Osteoblast (primary cell): ENCODE data around the gene LRRC72. TPM values are rescaled to one million over a fixed set of nuclear protein-coding genes. Genes with fewer than 3 reads are reported as not detected.

Experiments
- DNase-seq: peaks from one replicate; pipeline ENCODE4 v3.0.0; 2011; ENCODE audit warnings: low spot score, mixed read lengths; ENCODE audit not compliant: insufficient read length; ENCODE audit errors: missing footprints
- H2AFZ ChIP-seq: 2 replicates; pipeline ENCODE4 v1.6.0; 2011; ENCODE audit warnings: mild to moderate bottlenecking, low read length
- H3K27ac ChIP-seq: 2 replicates; pipeline ENCODE4 v1.5.1; 2011; ENCODE audit warnings: mild to moderate bottlenecking, low read depth, low read length, moderate library complexity
- H3K27me3 ChIP-seq: 2 replicates; pipeline ENCODE4 v1.6.0; 2012; ENCODE audit warnings: mild to moderate bottlenecking, control low read depth, inconsistent platforms, low read length, moderate library complexity; ENCODE audit not compliant: insufficient read depth
- H3K36me3 ChIP-seq: 2 replicates; pipeline ENCODE4 v1.5.1; 2011; ENCODE audit warnings: mild to moderate bottlenecking, low read length, control low read depth, moderate library complexity; ENCODE audit not compliant: insufficient read depth
- H3K4me1 ChIP-seq: 2 replicates; pipeline ENCODE4 v1.5.1; 2011; ENCODE audit warnings: mild to moderate bottlenecking, low read length, control low read depth, moderate library complexity; ENCODE audit not compliant: insufficient read depth
- H3K4me2 ChIP-seq: 2 replicates; pipeline ENCODE4 v1.6.0; 2011; ENCODE audit warnings: mild to moderate bottlenecking, low read length; ENCODE audit not compliant: insufficient read depth
- H3K4me3 ChIP-seq: fragments of 200-600 bp; sonication (generic); 3 replicates; pipeline ENCODE4 v1.5.1; 2012; ENCODE audit warnings: mild to moderate bottlenecking, low read length, inconsistent platforms; ENCODE audit not compliant: insufficient read depth
- H3K79me2 ChIP-seq: 2 replicates; pipeline ENCODE4 v1.6.0; 2012; ENCODE audit warnings: mild to moderate bottlenecking, low read length, control low read depth, inconsistent platforms; ENCODE audit not compliant: insufficient read depth
- H3K9me3 ChIP-seq: 2 replicates; pipeline ENCODE4 v1.5.1; 2011; ENCODE audit warnings: low read depth, low read length, control low read depth
- H4K20me1 ChIP-seq: 2 replicates; pipeline ENCODE4 v1.6.0; 2012; ENCODE audit warnings: mild to moderate bottlenecking, low read length, control low read depth; ENCODE audit not compliant: insufficient read depth
- CTCF ChIP-seq: IDR thresholded peaks from 2 replicates; pipeline ENCODE4 v1.5.1; 2011; ENCODE audit warnings: mild to moderate bottlenecking, low read depth, low read length, moderate library complexity; ENCODE audit errors: extremely low read depth
- total RNA-seq: library from RNA; depleted of rRNA; stranded (reverse); fragments of >200 nt; gene quantifications from 2 replicates; pipeline ENCODE4 v1.2.3, GENCODE V29; 2012

Gene LRRC72
- total RNA-seq, 1 donor, result not detected

- H3K27ac ChIP-seq, result no peak overlapping the region
- H3K4me3 ChIP-seq, result no peak overlapping the region
- no peaks in the 10 kb centered on the region for H4K20me1 ChIP-seq
- no peaks in the 10 kb centered on the region for H3K27me3 ChIP-seq
- no peak overlapping the region for H2AFZ ChIP-seq
- H3K4me1 ChIP-seq, result peaks cover 4% of the 10 kb centered on the region
- no peaks in the 10 kb centered on the region for H3K79me2 ChIP-seq
- no peak for TF ChIP-seq CTCF
- H3K4me2 ChIP-seq, result no peak overlapping the region
- no peak for DNase-seq
- no peaks in the 10 kb centered on the region for H3K9me3 ChIP-seq
- no peaks in the 10 kb centered on the region for H3K36me3 ChIP-seq
Observed at GRCh38 chr7:16491148-16491547, 35.5 kb upstream of the LRRC72 start.

DNA sequence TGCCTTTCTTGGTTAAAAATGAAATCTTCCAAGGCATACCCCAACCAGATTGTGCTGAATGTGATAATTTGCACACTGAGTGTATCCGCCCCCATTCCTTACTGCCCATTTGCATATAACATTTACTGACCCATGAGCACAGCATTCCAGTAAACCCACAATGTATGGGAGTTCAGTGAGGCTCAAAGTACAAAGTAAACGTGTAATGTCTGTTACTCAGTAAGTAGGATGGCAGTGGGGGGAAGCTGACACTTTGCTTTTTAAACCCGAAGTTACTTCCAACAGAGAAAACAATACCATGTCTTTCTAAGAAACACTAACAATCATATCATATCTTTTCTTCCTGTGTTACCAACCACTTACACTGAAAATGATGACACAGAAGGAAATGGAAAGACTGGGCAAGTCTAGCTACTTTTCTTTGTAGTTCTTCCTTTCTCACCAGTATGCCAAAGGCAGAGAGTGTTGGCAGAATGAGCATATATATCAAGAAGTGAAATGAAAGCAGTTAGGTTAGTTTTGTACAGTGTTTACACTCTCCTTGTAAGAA, 34.0 kb upstream of the LRRC72 start:
- H2AFZ ChIP-seq, result peak overlapping the region; percentile 42

DNA sequence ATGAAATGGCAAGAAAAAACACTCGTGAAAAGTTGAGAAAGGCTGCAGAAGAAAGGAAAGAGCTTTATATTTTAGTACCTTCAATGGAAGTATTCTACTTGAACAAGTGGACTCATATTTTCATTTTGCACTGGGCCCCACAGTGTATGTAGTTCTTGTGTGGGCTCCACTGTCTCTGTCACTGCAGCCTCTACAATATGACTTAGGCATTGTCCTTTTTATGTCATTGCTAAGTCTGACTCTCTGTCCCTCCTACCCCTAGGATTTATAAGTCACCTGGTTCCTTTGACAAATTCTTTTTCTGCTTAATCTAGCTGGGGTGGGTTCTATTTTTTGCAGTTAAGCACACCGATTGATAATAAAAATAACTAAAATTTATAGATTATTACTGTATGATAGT, 33.4 kb upstream of the LRRC72 start:
- H2AFZ ChIP-seq, result no peak overlapping the region
- DNase-seq, result no peak
- no peaks in the 10 kb centered on the region for H3K27me3 ChIP-seq
- no peak overlapping the region for H3K4me2 ChIP-seq
- no peaks in the 10 kb centered on the region for H3K36me3 ChIP-seq
- no peak overlapping the region for H3K27ac ChIP-seq
- no peaks in the 10 kb centered on the region for H4K20me1 ChIP-seq
- H3K79me2 ChIP-seq, result no peaks in the 10 kb centered on the region
- H3K4me1 ChIP-seq, result peaks cover 4% of the 10 kb centered on the region
- no peaks in the 10 kb centered on the region for H3K9me3 ChIP-seq
- no peak for TF ChIP-seq CTCF
- H3K4me3 ChIP-seq, result no peak overlapping the region

More for the DNA sequence above, 34.0 kb upstream of the LRRC72 start:
- TF ChIP-seq CTCF, result no peak
- Histone ChIP-seq H3K4me1 (peaks cover 4% of the 10 kb centered on the region), H3K4me3 (no peak overlapping the region), H3K27ac (no peak overlapping the region), H4K20me1 (no peaks in the 10 kb centered on the region), H3K27me3 (no peaks in the 10 kb centered on the region), H3K4me2 (no peak overlapping the region), H3K36me3 (no peaks in the 10 kb centered on the region), H3K9me3 (no peaks in the 10 kb centered on the region), H3K79me2 (no peaks in the 10 kb centered on the region)
- no peak for DNase-seq

- H3K27me3 ChIP-seq, result no peaks in the 10 kb centered on the region
- no peak for TF ChIP-seq CTCF
- no peaks in the 10 kb centered on the region for H3K36me3 ChIP-seq
- no peaks in the 10 kb centered on the region for H4K20me1 ChIP-seq
- H3K4me1 ChIP-seq, result peaks cover 4% of the 10 kb centered on the region
- H3K27ac ChIP-seq, result no peak overlapping the region
- H3K4me3 ChIP-seq, result no peak overlapping the region
- H3K4me2 ChIP-seq, result no peak overlapping the region
- no peak for DNase-seq
- H2AFZ ChIP-seq, result no peak overlapping the region
- H3K79me2 ChIP-seq, result no peaks in the 10 kb centered on the region
- H3K9me3 ChIP-seq, result no peaks in the 10 kb centered on the region
Observed at GRCh38 chr7:16494551-16494950, 32.1 kb upstream of the LRRC72 start.
